GM18526 (cell line): ENCODE measurements around the gene SLC47A2.

ENCODE experiments used
- POLR2A ChIP-seq: IDR thresholded peaks from 3 replicates; pipeline ENCODE4 v1.6.1; 2011; ENCODE audit not compliant: insufficient read length; ENCODE audit errors: extremely low read depth

Gene SLC47A2

GRCh38 chr17:19750020-19750572, 33.7 kb upstream of the SLC47A2 start:
- TF ChIP-seq POLR2A: no peak

GRCh38 chr17:19748807-19749193, 32.4 kb upstream of the SLC47A2 start:
- TF ChIP-seq POLR2A: no peak

GRCh38 chr17:19747829-19748806, 31.7 kb upstream of the SLC47A2 start, which contains the start of gene ALDH3A1:
TSS of gene ALDH3A1 (minus strand) at chr17:19748298. CDS start at chr17:19745129, 3,169 bp downstream.
- no peak for TF ChIP-seq POLR2A

GRCh38 chr17:19747159-19747719, 30.9 kb upstream of the SLC47A2 start:
- TF ChIP-seq POLR2A: no peak

- no peak for TF ChIP-seq POLR2A
Observed at GRCh38 chr17:19746517-19746916, 30.1 kb upstream of the SLC47A2 start.

- no peak for TF ChIP-seq POLR2A
Observed at GRCh38 chr17:19744922-19745757, 28.8 kb upstream of the SLC47A2 start.

- TF ChIP-seq POLR2A: no peak
Observed at GRCh38 chr17:19744492-19744891, 28.1 kb upstream of the SLC47A2 start.

- no peak for TF ChIP-seq POLR2A
Observed at GRCh38 chr17:19743101-19744100, 27.0 kb upstream of the SLC47A2 start.

- TF ChIP-seq POLR2A: no peak
Observed at GRCh38 chr17:19742495-19742894, 26.1 kb upstream of the SLC47A2 start.

GRCh38 chr17:19741832-19742457, 25.6 kb upstream of the SLC47A2 start:
- no peak for TF ChIP-seq POLR2A

- no peak for TF ChIP-seq POLR2A
Observed at GRCh38 chr17:19740933-19741332, 24.5 kb upstream of the SLC47A2 start.

- no peak for TF ChIP-seq POLR2A
Observed at GRCh38 chr17:19739241-19740201, 23.1 kb upstream of the SLC47A2 start.
